Measurements from ENCODE around the gene PTK6. TPM values are rescaled to one million over a fixed set of nuclear protein-coding genes. Genes with fewer than 3 reads are reported as not detected.

The PTK6 gene
- total and polyA plus RNA-seq, 9 donors: 0.07 to 0.46 (median 0.12) TPM; not detected in 2

GRCh38 chr20:63486300-63486855, 50.8 kb downstream of the PTK6 start:
- TF ChIP-seq POLR2A (IDR thresholded peaks at IDR 0.05) (no peak), EP300 (IDR thresholded peaks at IDR 0.05) (no peak), CTCF (IDR thresholded peaks at IDR 0.05) (no peak)
- 90 to 93% (median 91%) methylated on average over 17 of the region's 17 CpGs for WGBS, 3 donors
- Histone ChIP-seq H3K4me3 (no peak overlapping the region), H3K36me3 (no peaks in the 10 kb centered on the region), H3K4me1 (ENCODE audit: insufficient read depth) (no peaks in the 10 kb centered on the region), H3K9me3 (peaks cover 0 to 5% of the 10 kb centered on the region in 2 donors), H3K27me3 (no peaks in the 10 kb centered on the region), H3K27ac (no peak overlapping the region)
- DNase-seq: no peak
- intact Hi-C loops (cut with DNase I): no loop called here

- Histone ChIP-seq H3K27me3 (no peaks in the 10 kb centered on the region), H3K9me3 (peaks cover 0 to 5% of the 10 kb centered on the region in 2 donors)
- WGBS, 3 donors: 41 to 44% (median 41%) methylated on average over 15 to 18 of the region's 18 CpGs
Measured at GRCh38 chr20:63484651-63485403, 52.3 kb downstream of the PTK6 start.

GRCh38 chr20:63484236-63484635, 52.9 kb downstream of the PTK6 start:
- H3K36me3 ChIP-seq: no peaks in the 10 kb centered on the region
- no peaks in the 10 kb centered on the region for H3K27me3 ChIP-seq
- 33 to 58% (median 41%) methylated on average over 17 of the region's 17 CpGs for WGBS, 3 donors
- H3K4me1 ChIP-seq (ENCODE audit: insufficient read depth): no peaks in the 10 kb centered on the region
- no peak overlapping the region for H3K27ac ChIP-seq
- intact Hi-C loops (cut with DNase I): no loop called here
- H3K4me3 ChIP-seq: no peak overlapping the region
- DNase-seq: no peak
- TF ChIP-seq POLR2A (IDR thresholded peaks at IDR 0.05) (no peak), CTCF (IDR thresholded peaks at IDR 0.05) (no peak), EP300 (IDR thresholded peaks at IDR 0.05) (no peak)
- H3K9me3 ChIP-seq: peaks cover 0 to 5% of the 10 kb centered on the region in 2 donors

More at GRCh38 chr20:63484651-63485403, 52.3 kb downstream of the PTK6 start:
- H3K36me3 ChIP-seq: no peaks in the 10 kb centered on the region
- no peaks in the 10 kb centered on the region for H3K4me1 ChIP-seq (ENCODE audit: insufficient read depth)
- no peak for DNase-seq
- no peak for TF ChIP-seq EP300 (IDR thresholded peaks at IDR 0.05)
- TF ChIP-seq CTCF (IDR thresholded peaks at IDR 0.05): no peak
- TF ChIP-seq POLR2A (IDR thresholded peaks at IDR 0.05): no peak
- intact Hi-C loops (cut with DNase I): no loop called here
- H3K27ac ChIP-seq: no peak overlapping the region
- no peak overlapping the region for H3K4me3 ChIP-seq

GRCh38 chr20:63483834-63484233, 53.3 kb downstream of the PTK6 start:
- TF ChIP-seq EP300 (IDR thresholded peaks at IDR 0.05) (no peak), CTCF (IDR thresholded peaks at IDR 0.05) (no peak), POLR2A (IDR thresholded peaks at IDR 0.05) (no peak)
- Histone ChIP-seq H3K4me1 (ENCODE audit: insufficient read depth) (no peaks in the 10 kb centered on the region), H3K36me3 (no peaks in the 10 kb centered on the region), H3K4me3 (no peak overlapping the region), H3K9me3 (peaks cover 0 to 5% of the 10 kb centered on the region in 2 donors), H3K27me3 (no peaks in the 10 kb centered on the region), H3K27ac (no peak overlapping the region)
- 56 to 74% (median 58%) methylated on average over 10 to 12 of the region's 12 CpGs for WGBS, 3 donors
- no peak for DNase-seq
- intact Hi-C loops (cut with DNase I): no loop called here
